HepG2 (cell line): ENCODE results near the gene ELP5. TPM values are rescaled to one million over a fixed set of nuclear protein-coding genes. Genes with fewer than 3 reads are reported as not detected.

Experiments used
- DR1 ChIP-seq: sonication (generic); formaldehyde crosslinking; IDR thresholded peaks from 2 replicates; pipeline ENCODE4 v1.8.0; 2021; ENCODE audit warnings: mild to moderate bottlenecking, missing genetic modification reagents, inconsistent platforms
- FOXO1 ChIP-seq: sonication (generic); formaldehyde crosslinking; IDR thresholded peaks from 2 replicates; pipeline ENCODE4 v1.4.0; 2020; ENCODE audit warnings: missing genetic modification reagents
- KDM3A ChIP-seq: IDR thresholded peaks from 2 replicates; pipeline ENCODE4 v1.6.1; 2018; ENCODE audit warnings: low read depth, missing compliant biosample characterization
- MAF1 ChIP-seq: sonication (generic); formaldehyde crosslinking; IDR thresholded peaks from 2 replicates; pipeline ENCODE4 v1.5.0; 2020; ENCODE audit warnings: missing genetic modification reagents, borderline replicate concordance
- MTA3 ChIP-seq: sonication (generic); formaldehyde crosslinking; IDR thresholded peaks from 2 replicates; pipeline ENCODE4 v1.4.0; 2020; ENCODE audit warnings: missing genetic modification reagents
- MXD4 ChIP-seq: IDR thresholded peaks from 2 replicates; pipeline ENCODE4 v1.6.1; 2016; ENCODE audit warnings: mild to moderate bottlenecking, missing biosample characterization, missing genetic modification reagents
- NR2F6 ChIP-seq, 2 experiments: IDR thresholded peaks; 2 replicates each; pipeline ENCODE4 v1.6.1; 2016; ENCODE audit warnings: antibody characterized with exemption in 1 of 2, mild to moderate bottlenecking in 1 of 2
- PHF21A ChIP-seq: sonication (generic); formaldehyde crosslinking; IDR thresholded peaks from 2 replicates; pipeline ENCODE4 v1.5.0; 2020; ENCODE audit warnings: mild to moderate bottlenecking, missing genetic modification reagents
- RBM22 ChIP-seq: fragments of 200-400 bp; formaldehyde crosslinking; optimal IDR thresholded peaks from 2 replicates; pipeline ENCODE3; 2017; ENCODE audit warnings: mild to moderate bottlenecking, low read length, moderate library complexity
- REL ChIP-seq: sonication (generic); formaldehyde crosslinking; conservative IDR thresholded peaks from 2 replicates; pipeline ENCODE4 v1.8.0; 2022; ENCODE audit warnings: mild to moderate bottlenecking, missing genetic modification reagents, moderate library complexity
- SNAPC2 ChIP-seq: sonication (generic); formaldehyde crosslinking; IDR thresholded peaks from 2 replicates; pipeline ENCODE4 v1.8.1; 2022; ENCODE audit warnings: mild to moderate bottlenecking, missing genetic modification reagents
- SNAPC5 ChIP-seq: sonication (generic); formaldehyde crosslinking; IDR thresholded peaks from 2 replicates; pipeline ENCODE4 v1.8.1; 2023; ENCODE audit warnings: mild to moderate bottlenecking, missing genetic modification reagents, borderline replicate concordance
- SRY ChIP-seq: sonication (generic); formaldehyde crosslinking; IDR thresholded peaks from 2 replicates; pipeline ENCODE4 v1.8.0; 2022; ENCODE audit warnings: mild to moderate bottlenecking, missing genetic modification reagents
- TFDP2 ChIP-seq: sonication (generic); formaldehyde crosslinking; IDR thresholded peaks from 2 replicates; pipeline ENCODE4 v1.4.0; 2020; ENCODE audit warnings: missing genetic modification reagents
- TOPORS ChIP-seq: sonication (generic); formaldehyde crosslinking; IDR thresholded peaks from 2 replicates; pipeline ENCODE4 v1.8.0; 2023; ENCODE audit warnings: mild to moderate bottlenecking, missing genetic modification reagents
- TSC22D2 ChIP-seq: sonication (generic); formaldehyde crosslinking; IDR thresholded peaks from 2 replicates; pipeline ENCODE4 v1.5.1; 2020; ENCODE audit warnings: missing genetic modification reagents, mild to moderate bottlenecking, borderline replicate concordance
- ZFP62 ChIP-seq: sonication (generic); formaldehyde crosslinking; IDR thresholded peaks from 2 replicates; pipeline ENCODE4 v1.4.0; 2020; ENCODE audit warnings: missing genetic modification reagents
- ZNF230 ChIP-seq: sonication (generic); formaldehyde crosslinking; IDR thresholded peaks from 2 replicates; pipeline ENCODE4 v1.4.0; 2020; ENCODE audit warnings: mild to moderate bottlenecking, missing genetic modification reagents
- ZNF607 ChIP-seq: sonication (generic); formaldehyde crosslinking; IDR thresholded peaks from 2 replicates; pipeline ENCODE4 v1.5.1; 2020; ENCODE audit warnings: missing genetic modification reagents, mild to moderate bottlenecking, borderline replicate concordance
- ZNF644 ChIP-seq: IDR thresholded peaks from 2 replicates; pipeline ENCODE4 v1.6.1; 2016; ENCODE audit warnings: low read depth
- ZNF775 ChIP-seq: sonication (generic); formaldehyde crosslinking; IDR thresholded peaks from 2 replicates; pipeline ENCODE4 v1.4.0; 2020; ENCODE audit warnings: missing genetic modification reagents, mild to moderate bottlenecking, moderate library complexity, borderline replicate concordance
- ZNF780A ChIP-seq: sonication (generic); formaldehyde crosslinking; IDR thresholded peaks from 2 replicates; pipeline ENCODE4 v1.8.0; 2022; ENCODE audit warnings: mild to moderate bottlenecking, missing genetic modification reagents, moderate library complexity
- ZNF792 ChIP-seq: IDR thresholded peaks from 2 replicates; pipeline ENCODE4 v1.6.1; 2016
- polyA plus RNA-seq, 8 experiments: library from polyadenylated mRNA; depleted of rRNA in 3 of 8; stranded (reverse) in 7 of 8; unstranded in 1 of 8; fragments of >200 nt; fragmentation: Illumina TruSeq in 4 of 8; extraction: Trizol in 4 of 8; gene quantifications; 2 replicates each; pipeline versions ENCODE4 v1.2.1 to v1.2.3, GENCODE V29; 2011 to 2016; ENCODE audit warnings: low read depth in 4 of 8, missing spikeins in 1 of 8, mixed read lengths in 1 of 8; ENCODE audit not compliant: insufficient read depth in 1 of 8
- total RNA-seq, 5 experiments: library from RNA; depleted of rRNA; stranded (reverse); fragments of >200 nt; fragmentation: Illumina TruSeq; extraction: Trizol; gene quantifications; 2 replicates each; pipeline ENCODE4 v1.2.3, GENCODE V29; 2016; ENCODE audit warnings: low read depth in 1 of 5
- TF ChIP-seq, protein P1 (sequence below): sonication (generic); formaldehyde crosslinking; IDR thresholded peaks from 2 replicates; pipeline ENCODE4 v1.4.0; 2020; ENCODE audit warnings: mild to moderate bottlenecking, missing genetic modification reagents
- TF ChIP-seq, protein P2 (sequence below): sonication (generic); formaldehyde crosslinking; conservative IDR thresholded peaks from 2 replicates; pipeline ENCODE4 v1.4.0; 2020; ENCODE audit warnings: missing genetic modification reagents

ELP5 gene
- total and polyA plus RNA-seq, 2 of the 13 experiments (the other 11 are each of a cell fraction or from before 2014, with no cell fraction given): 67.6 to 69.8 TPM

GRCh38 chr17:7306911-7307685, 55.1 kb downstream of the ELP5 start, which contains the start of gene EIF5A (continued):
- TF ChIP-seq ZNF775 (no peak), NR2F6 (IDR thresholded peaks at IDR 0.05) (no peak), NR2F6 (CRISPR knock-in tag; IDR thresholded peaks at IDR 0.05) (no peak), ZFP62 (CRISPR knock-in tag) (no peak), MAF1 (CRISPR knock-in tag) (no peak), SRY (no peak), RBM22 (no peak), MXD4 (peak; percentile 61), TFDP2 (no peak), DR1 (CRISPR knock-in tag) (peak; percentile 63), TSC22D2 (no peak), ZNF230 (CRISPR knock-in tag) (no peak), TOPORS (no peak), REL (no peak), FOXO1 (CRISPR knock-in tag) (no peak; the same call in 1 of the 2 replicates), ZNF607 (CRISPR knock-in tag) (peak; percentile 61; the same call in 1 of the 2 replicates), MTA3 (CRISPR knock-in tag) (no peak), PHF21A (CRISPR knock-in tag) (peak; percentile 46; the same call in 1 of the 2 replicates), ZNF644 (CRISPR knock-in tag) (no peak), SNAPC2 (CRISPR knock-in tag) (no peak), ZNF780A (no peak), KDM3A (no peak), ZNF792 (CRISPR knock-in tag) (no peak; the same call in 1 of the 2 replicates), SNAPC5 (CRISPR knock-in tag) (no peak)
- TF ChIP-seq, protein P1, sequence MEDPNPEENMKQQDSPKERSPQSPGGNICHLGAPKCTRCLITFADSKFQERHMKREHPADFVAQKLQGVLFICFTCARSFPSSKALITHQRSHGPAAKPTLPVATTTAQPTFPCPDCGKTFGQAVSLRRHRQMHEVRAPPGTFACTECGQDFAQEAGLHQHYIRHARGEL (CRISPR knock-in tag): no peak
- TF ChIP-seq, protein P2, sequence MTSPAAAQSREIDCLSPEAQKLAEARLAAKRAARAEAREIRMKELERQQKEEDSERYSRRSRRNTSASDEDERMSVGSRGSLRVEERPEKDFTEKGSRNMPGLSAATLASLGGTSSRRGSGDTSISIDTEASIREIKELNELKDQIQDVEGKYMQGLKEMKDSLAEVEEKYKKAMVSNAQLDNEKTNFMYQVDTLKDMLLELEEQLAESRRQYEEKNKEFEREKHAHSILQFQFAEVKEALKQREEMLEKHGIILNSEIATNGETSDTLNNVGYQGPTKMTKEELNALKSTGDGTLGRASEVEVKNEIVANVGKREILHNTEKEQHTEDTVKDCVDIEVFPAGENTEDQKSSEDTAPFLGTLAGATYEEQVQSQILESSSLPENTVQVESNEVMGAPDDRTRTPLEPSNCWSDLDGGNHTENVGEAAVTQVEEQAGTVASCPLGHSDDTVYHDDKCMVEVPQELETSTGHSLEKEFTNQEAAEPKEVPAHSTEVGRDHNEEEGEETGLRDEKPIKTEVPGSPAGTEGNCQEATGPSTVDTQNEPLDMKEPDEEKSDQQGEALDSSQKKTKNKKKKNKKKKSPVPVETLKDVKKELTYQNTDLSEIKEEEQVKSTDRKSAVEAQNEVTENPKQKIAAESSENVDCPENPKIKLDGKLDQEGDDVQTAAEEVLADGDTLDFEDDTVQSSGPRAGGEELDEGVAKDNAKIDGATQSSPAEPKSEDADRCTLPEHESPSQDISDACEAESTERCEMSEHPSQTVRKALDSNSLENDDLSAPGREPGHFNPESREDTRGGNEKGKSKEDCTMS (CRISPR knock-in tag): no peak
